ENCODE data around the gene SNX9. TPM values are rescaled to one million over a fixed set of nuclear protein-coding genes. Genes with fewer than 3 reads are reported as not detected.

SNX9 gene
- total and polyA plus RNA-seq, 2 of the 8 experiments (the other 6 are each of a cell fraction or from before 2014, with no cell fraction given) = 11.8 to 23.2 TPM

DNA sequence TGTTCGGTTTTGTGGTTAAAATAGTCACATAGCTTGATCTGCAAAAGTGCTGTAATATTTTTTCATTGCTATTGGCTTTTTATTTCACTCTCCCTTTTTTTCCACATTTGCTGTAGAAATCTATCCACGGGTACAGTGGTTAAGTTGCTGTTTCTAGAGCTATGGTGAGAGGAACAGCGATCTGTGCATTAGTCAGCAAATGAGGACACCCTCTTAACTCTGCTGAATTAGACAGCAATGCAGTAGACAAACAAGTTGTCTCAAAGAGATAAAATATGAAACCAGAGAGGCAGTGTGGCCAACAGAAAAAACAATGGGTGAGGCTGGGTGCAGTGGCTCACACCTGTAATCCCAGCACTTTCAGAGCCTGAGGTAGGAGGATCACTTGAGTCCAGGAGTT lies 141.1 kb downstream of the SNX9 start:
- ChIA-PET POLR2A (ENCODE audit: partially characterized antibody) (no interaction called here), CTCF (ENCODE audit: partially characterized antibody) (interaction anchor here (0.7 to 1.6 kb wide), 4 partner anchors 17 to 91 kb away, joined by 3 to 5 read pairs (median 4); no protein-coding TSS in a partner anchor)
- 82% methylated on average over 3 of the region's 3 CpGs; no CpG with 5 or more reads in 1 of the 2 experiments for WGBS, 2 experiments (ENCODE audit: extremely low coverage in 1 of 2, insufficient coverage in 1 of 2, insufficient read length in 1 of 2, insufficient replicate concordance in 2 of 2, low coverage in 1 of 2, low lambda C conversion rate in 2 of 2, missing lambda C conversion rate in 1 of 2)
- Histone ChIP-seq H3K9ac (replicated peaks in 1 of 4; ENCODE audit: extremely low read depth in 1 of 4, low read depth in 3 of 4, low read length in 3 of 4) (no peak overlapping the region), H4K8ac (ENCODE audit: extremely low read depth, insufficient read depth, low read length) (no peak overlapping the region), H2AK5ac (ENCODE audit: low read depth, low read length) (no peak overlapping the region), H3K14ac (ENCODE audit: insufficient read length) (no peak overlapping the region), H3K27me3 (replicated peaks in 1 of 4; ENCODE audit: control insufficient read depth in 3 of 4, extremely low read depth in 1 of 4, insufficient read depth in 3 of 4, low read length in 3 of 4) (no peaks in the 10 kb centered on the region), H3K4ac (replicated peaks; ENCODE audit: insufficient read length, low read depth, low read length) (no peak overlapping the region), H3K4me3 (ENCODE audit: extremely low read depth in 1 of 4, insufficient read depth in 2 of 4, low read depth in 3 of 4, low read length in 4 of 4) (no peak overlapping the region), H4K91ac (replicated peaks; ENCODE audit: insufficient read length, low read length) (no peak overlapping the region), H2BK20ac (ENCODE audit: low read length) (no peak overlapping the region), H3K27ac (ENCODE audit: low read depth, low read length) (no peak overlapping the region), H3K36me3 (ENCODE audit: control insufficient read depth in 2 of 4, insufficient read depth in 4 of 4, low read length in 3 of 4) (no peaks in the 10 kb centered on the region), H2BK120ac (replicated peaks; ENCODE audit: low read depth, low read length) (no peak overlapping the region), H2BK12ac (ENCODE audit: low read depth, low read length) (no peak overlapping the region), H3K4me2 (ENCODE audit: insufficient read depth in 1 of 2, low read depth in 2 of 2, low read length in 2 of 2) (no peak overlapping the region), H3K23me2 (ENCODE audit: low read depth, low read length) (no peaks in the 10 kb centered on the region; the same call in 1 of the 2 replicates), H3K79me2 (ENCODE audit: control insufficient read depth in 1 of 2, insufficient read depth in 2 of 2, low read length in 2 of 2) (no peaks in the 10 kb centered on the region), H3K9me3 (ENCODE audit: insufficient read depth in 2 of 2, low read depth in 1 of 2, low read length in 1 of 2) (peaks cover 0 to 5% of the 10 kb centered on the region in 2 experiments; a peak in 1 of 4 replicates), H3K79me1 (ENCODE audit: low read depth, low read length) (no peaks in the 10 kb centered on the region), H3K56ac (replicated peaks; ENCODE audit: insufficient read length, low read depth, low read length) (no peak overlapping the region), H3K18ac (ENCODE audit: extremely low read depth, low read length) (no peak overlapping the region), H2BK15ac (ENCODE audit: low read length) (no peak overlapping the region), H4K20me1 (replicated peaks in 1 of 2; ENCODE audit: control insufficient read depth in 1 of 2, insufficient read depth in 2 of 2, low read length in 2 of 2) (no peaks in the 10 kb centered on the region), H3K23ac (ENCODE audit: insufficient read length) (no peak overlapping the region), H4K5ac (ENCODE audit: insufficient read length, low read depth, low read length) (no peak overlapping the region), H3K4me1 (replicated peaks in 1 of 4; ENCODE audit: control insufficient read depth in 3 of 4, insufficient read depth in 4 of 4, low read length in 3 of 4) (peaks cover 2 to 9% (median 5%) of the 10 kb centered on the region in 4 experiments; a peak in 4 of 7 replicates), H2BK5ac (ENCODE audit: low read depth, low read length) (no peak overlapping the region), H2AFZ (ENCODE audit: low read length) (no peak overlapping the region)
- FAIRE-seq (no peak), DNase-seq (ENCODE audit: low read depth in 1 of 2, low spot score in 2 of 2) (no peak)
- no peak for TF ChIP-seq BACH1 (IDR thresholded peaks at IDR 0.05; ENCODE audit: low read length)
- no peak for TF ChIP-seq SP1 (IDR thresholded peaks at IDR 0.05; ENCODE audit: low read depth, low read length)
- TF ChIP-seq FOSL1 (IDR thresholded peaks at IDR 0.05; ENCODE audit: insufficient read depth, low read depth, low read length) = no peak
- no peak for TF ChIP-seq MAFK (IDR thresholded peaks at IDR 0.05; ENCODE audit: low read depth, low read length)
- TF ChIP-seq KDM5A (IDR thresholded peaks at IDR 0.05; ENCODE audit: low read length) = no peak
- TF ChIP-seq YY1 (IDR thresholded peaks at IDR 0.05; ENCODE audit: low read depth, low read length) = no peak
- TF ChIP-seq SUZ12 (IDR thresholded peaks at IDR 0.05; ENCODE audit: low read length) = no peak
- no peak for TF ChIP-seq TEAD4 (IDR thresholded peaks at IDR 0.05; ENCODE audit: low read depth, low read length)

All from H1 (cell line).